ENCODE measurements around the gene DEFB112.

The DEFB112 gene

GRCh38 chr6:50025258-50025657, 24.5 kb downstream of the DEFB112 start:
- Histone ChIP-seq H3K27ac (replicated peaks) (no peak overlapping the region), H3K27me3 (ENCODE audit: insufficient read depth, poor library complexity, severe bottlenecking) (no peaks in the 10 kb centered on the region), H3K4me3 (replicated peaks; ENCODE audit: insufficient read depth, low read length) (no peak overlapping the region)
- no peak for TF ChIP-seq POLR2AphosphoS5 (IDR thresholded peaks at IDR 0.05; ENCODE audit: low read depth)
- DNase-seq (ENCODE audit: low read depth in 1 of 2, low spot score in 1 of 2): no peak

- no peak for DNase-seq (ENCODE audit: low read depth in 1 of 2, low spot score in 1 of 2)
- Histone ChIP-seq H3K27ac (replicated peaks) (no peak within 1 kb of the TSS), H3K27me3 (ENCODE audit: insufficient read depth, poor library complexity, severe bottlenecking) (no peaks in the 10 kb centered on the region), H3K4me3 (replicated peaks; ENCODE audit: insufficient read depth, low read length) (no peak within 1 kb of the TSS)
- TF ChIP-seq, protein P1, sequence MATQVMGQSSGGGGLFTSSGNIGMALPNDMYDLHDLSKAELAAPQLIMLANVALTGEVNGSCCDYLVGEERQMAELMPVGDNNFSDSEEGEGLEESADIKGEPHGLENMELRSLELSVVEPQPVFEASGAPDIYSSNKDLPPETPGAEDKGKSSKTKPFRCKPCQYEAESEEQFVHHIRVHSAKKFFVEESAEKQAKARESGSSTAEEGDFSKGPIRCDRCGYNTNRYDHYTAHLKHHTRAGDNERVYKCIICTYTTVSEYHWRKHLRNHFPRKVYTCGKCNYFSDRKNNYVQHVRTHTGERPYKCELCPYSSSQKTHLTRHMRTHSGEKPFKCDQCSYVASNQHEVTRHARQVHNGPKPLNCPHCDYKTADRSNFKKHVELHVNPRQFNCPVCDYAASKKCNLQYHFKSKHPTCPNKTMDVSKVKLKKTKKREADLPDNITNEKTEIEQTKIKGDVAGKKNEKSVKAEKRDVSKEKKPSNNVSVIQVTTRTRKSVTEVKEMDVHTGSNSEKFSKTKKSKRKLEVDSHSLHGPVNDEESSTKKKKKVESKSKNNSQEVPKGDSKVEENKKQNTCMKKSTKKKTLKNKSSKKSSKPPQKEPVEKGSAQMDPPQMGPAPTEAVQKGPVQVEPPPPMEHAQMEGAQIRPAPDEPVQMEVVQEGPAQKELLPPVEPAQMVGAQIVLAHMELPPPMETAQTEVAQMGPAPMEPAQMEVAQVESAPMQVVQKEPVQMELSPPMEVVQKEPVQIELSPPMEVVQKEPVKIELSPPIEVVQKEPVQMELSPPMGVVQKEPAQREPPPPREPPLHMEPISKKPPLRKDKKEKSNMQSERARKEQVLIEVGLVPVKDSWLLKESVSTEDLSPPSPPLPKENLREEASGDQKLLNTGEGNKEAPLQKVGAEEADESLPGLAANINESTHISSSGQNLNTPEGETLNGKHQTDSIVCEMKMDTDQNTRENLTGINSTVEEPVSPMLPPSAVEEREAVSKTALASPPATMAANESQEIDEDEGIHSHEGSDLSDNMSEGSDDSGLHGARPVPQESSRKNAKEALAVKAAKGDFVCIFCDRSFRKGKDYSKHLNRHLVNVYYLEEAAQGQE (IDR thresholded peaks at IDR 0.05; ENCODE audit: insufficient replicate concordance, low read depth): no peak
- TF ChIP-seq CTCF (IDR thresholded peaks at IDR 0.05; ENCODE audit: insufficient read depth, low read length): no peak
- no peak for TF ChIP-seq SPI1 (IDR thresholded peaks at IDR 0.05; ENCODE audit: borderline replicate concordance, low read depth)
- no peak for TF ChIP-seq GABPA (IDR thresholded peaks at IDR 0.05; ENCODE audit: low read depth)
Measured at GRCh38 chr6:50021894-50022293, 27.8 kb downstream of the DEFB112 start, which contains the start of gene DEFB110. Gene DEFB110, minus strand, starts transcription at chr6:50021994. Its CDS starts 59 bp downstream, at chr6:50021935.

GRCh38 chr6:50007819-50008218, 41.9 kb downstream of the DEFB112 start:
- DNase-seq (ENCODE audit: low read depth in 1 of 2, low spot score in 1 of 2): no peak
- TF ChIP-seq POLR2AphosphoS5 (IDR thresholded peaks at IDR 0.05; ENCODE audit: low read depth): no peak
- no peak overlapping the region for H3K4me3 ChIP-seq (replicated peaks; ENCODE audit: insufficient read depth, low read length)
- no peak overlapping the region for H3K27ac ChIP-seq (replicated peaks)
- no peaks in the 10 kb centered on the region for H3K27me3 ChIP-seq (ENCODE audit: insufficient read depth, poor library complexity, severe bottlenecking)

- Histone ChIP-seq H3K4me3 (replicated peaks; ENCODE audit: insufficient read depth, low read length) (no peak overlapping the region), H3K27ac (replicated peaks) (no peak overlapping the region), H3K27me3 (ENCODE audit: insufficient read depth, poor library complexity, severe bottlenecking) (no peaks in the 10 kb centered on the region)
- no peak for DNase-seq (ENCODE audit: low read depth in 1 of 2, low spot score in 1 of 2)
- TF ChIP-seq, protein P1 (IDR thresholded peaks at IDR 0.05; ENCODE audit: insufficient replicate concordance, low read depth): no peak
- no peak for TF ChIP-seq POLR2AphosphoS5 (IDR thresholded peaks at IDR 0.05; ENCODE audit: low read depth)
- TF ChIP-seq GABPA (IDR thresholded peaks at IDR 0.05; ENCODE audit: low read depth): no peak
- TF ChIP-seq CTCF (IDR thresholded peaks at IDR 0.05; ENCODE audit: insufficient read depth, low read length): no peak
- TF ChIP-seq SPI1 (IDR thresholded peaks at IDR 0.05; ENCODE audit: borderline replicate concordance, low read depth): no peak
Measured at GRCh38 chr6:50003139-50003538, 46.6 kb downstream of the DEFB112 start.

- DNase-seq (ENCODE audit: low read depth in 1 of 2, low spot score in 1 of 2): no peak
- H3K27ac ChIP-seq (replicated peaks): no peak overlapping the region
- TF ChIP-seq CTCF (IDR thresholded peaks at IDR 0.05; ENCODE audit: insufficient read depth, low read length): no peak
- no peak for TF ChIP-seq SPI1 (IDR thresholded peaks at IDR 0.05; ENCODE audit: borderline replicate concordance, low read depth)
- TF ChIP-seq, protein P1 (IDR thresholded peaks at IDR 0.05; ENCODE audit: insufficient replicate concordance, low read depth): no peak
- TF ChIP-seq POLR2AphosphoS5 (IDR thresholded peaks at IDR 0.05; ENCODE audit: low read depth): no peak
- no peak for TF ChIP-seq GABPA (IDR thresholded peaks at IDR 0.05; ENCODE audit: low read depth)
- H3K4me3 ChIP-seq (replicated peaks; ENCODE audit: insufficient read depth, low read length): no peak overlapping the region
- no peaks in the 10 kb centered on the region for H3K27me3 ChIP-seq (ENCODE audit: insufficient read depth, poor library complexity, severe bottlenecking)
Measured at GRCh38 chr6:49995278-49995677, 54.5 kb downstream of the DEFB112 start.

All from HL-60 (cell line).